Neuronal stem cell (in vitro differentiated cells): ENCODE data around the gene CCN2.
A peak's percentile ranks its signal among the peaks of the same experiment; 100 is the strongest.

Source experiments
- DNase-seq: peaks from one replicate; pipeline ENCODE4 v3.0.0-alpha.2; 2013; ENCODE audit warnings: low spot score
- H2AFZ ChIP-seq: one replicate; pipeline ENCODE4 v1.6.1; 2013; ENCODE audit warnings: mild to moderate bottlenecking, low read length, inconsistent platforms
- H2AK5ac ChIP-seq: 2 replicates; pipeline ENCODE4 v1.6.1; 2013; ENCODE audit warnings: low read depth, mild to moderate bottlenecking, inconsistent platforms, low read length, moderate library complexity, mixed read lengths
- H2BK120ac ChIP-seq: 2 replicates; pipeline ENCODE4 v1.6.1; 2013; ENCODE audit warnings: low read depth, mild to moderate bottlenecking, inconsistent platforms, low read length, moderate library complexity, mixed read lengths
- H2BK12ac ChIP-seq: one replicate; pipeline ENCODE4 v1.6.1; 2013; ENCODE audit warnings: low read length, inconsistent platforms
- H2BK15ac ChIP-seq: 2 replicates; pipeline ENCODE4 v1.6.1; 2013; ENCODE audit warnings: mild to moderate bottlenecking, low read length, inconsistent platforms, mixed read lengths
- H2BK5ac ChIP-seq: one replicate; pipeline ENCODE4 v1.6.1; 2013; ENCODE audit warnings: inconsistent platforms, mild to moderate bottlenecking, low read length, moderate library complexity
- H3K14ac ChIP-seq: one replicate; pipeline ENCODE4 v1.6.1; 2013; ENCODE audit warnings: low read length, inconsistent platforms
- H3K18ac ChIP-seq: 2 replicates; pipeline ENCODE4 v1.6.1; 2013; ENCODE audit warnings: low read length, inconsistent platforms
- H3K23ac ChIP-seq: 2 replicates; pipeline ENCODE4 v1.6.1; 2013; ENCODE audit warnings: low read depth, mild to moderate bottlenecking, mixed read lengths, low read length, inconsistent platforms; ENCODE audit not compliant: poor library complexity
- H3K27ac ChIP-seq: replicated peaks from 3 replicates; pipeline ENCODE4 v1.5.1; 2013; ENCODE audit warnings: low read length, inconsistent platforms
- H3K27me3 ChIP-seq, 3 experiments: 2 replicates each; pipeline ENCODE4 v1.6.1; 2013; ENCODE audit warnings: low read length in 3 of 3, mild to moderate bottlenecking in 2 of 3, inconsistent platforms in 1 of 3, low read depth in 1 of 3, mixed read lengths in 1 of 3, moderate library complexity in 1 of 3; ENCODE audit not compliant: control insufficient read depth in 3 of 3, insufficient read depth in 3 of 3
- H3K36me3 ChIP-seq, 2 donors: replicated peaks in 1 of 2; 2 replicates each; pipeline ENCODE4 v1.6.1; 2013; ENCODE audit warnings: low read length in 2 of 2; ENCODE audit not compliant: control insufficient read depth in 2 of 2, insufficient read depth in 2 of 2
- H3K4ac ChIP-seq: 2 replicates; pipeline ENCODE4 v1.6.1; 2013; ENCODE audit warnings: inconsistent platforms, mild to moderate bottlenecking, low read length, moderate library complexity
- H3K4me1 ChIP-seq, 2 donors: 1 replicate in 1 of 2; 2 replicates in 1 of 2; pipeline ENCODE4 v1.6.1; 2013; ENCODE audit warnings: low read length in 2 of 2, low read depth in 1 of 2; ENCODE audit not compliant: control insufficient read depth in 2 of 2, insufficient read depth in 1 of 2
- H3K4me2 ChIP-seq: one replicate; pipeline ENCODE4 v1.6.1; 2013; ENCODE audit warnings: mild to moderate bottlenecking, low read length, inconsistent platforms; ENCODE audit not compliant: insufficient read depth, poor library complexity, severe bottlenecking
- H3K4me3 ChIP-seq, 2 donors: 2 replicates each; pipeline ENCODE4 v1.5.1; 2013; ENCODE audit warnings: low read length in 2 of 2, mild to moderate bottlenecking in 2 of 2, inconsistent platforms in 1 of 2, moderate library complexity in 1 of 2
- H3K79me1 ChIP-seq: one replicate; pipeline ENCODE4 v1.6.1; 2013; ENCODE audit warnings: low read depth, mild to moderate bottlenecking, inconsistent platforms, low read length, moderate library complexity
- H3K9ac ChIP-seq: one replicate; pipeline ENCODE4 v1.6.1; 2013; ENCODE audit warnings: mild to moderate bottlenecking, low read depth, low read length, inconsistent platforms; ENCODE audit not compliant: poor library complexity
- H3K9me3 ChIP-seq, 2 donors: replicated peaks in 1 of 2; 2 replicates each; pipeline versions ENCODE3 to v1.6.1; 2013; ENCODE audit warnings: low read length in 2 of 2, mild to moderate bottlenecking in 2 of 2, inconsistent platforms in 1 of 2, low read depth in 1 of 2, mixed read lengths in 1 of 2, moderate library complexity in 1 of 2; ENCODE audit not compliant: control insufficient read depth in 2 of 2, insufficient read depth in 1 of 2
- H4K8ac ChIP-seq: one replicate; pipeline ENCODE4 v1.6.1; 2013; ENCODE audit warnings: low read depth, mild to moderate bottlenecking, inconsistent platforms, low read length, moderate library complexity
- H4K91ac ChIP-seq: one replicate; pipeline ENCODE4 v1.6.1; 2013; ENCODE audit warnings: low read length, low read depth, mild to moderate bottlenecking, inconsistent platforms; ENCODE audit not compliant: poor library complexity
- WGBS, 2 donors: extraction: QIAGEN DNeasy Blood & Tissue Kit; methylation state at CpG; one replicate each; pipeline ENCODE4 v1.1.7; 2013; ENCODE audit warnings: missing lambda C conversion rate in 2 of 2, mixed read lengths in 1 of 2; ENCODE audit not compliant: insufficient read length in 2 of 2, insufficient replicate concordance in 1 of 2; ENCODE audit errors: extremely low coverage in 2 of 2; 5-methylcytosine and 5-hydroxymethylcytosine counted together

The CCN2 gene

DNA sequence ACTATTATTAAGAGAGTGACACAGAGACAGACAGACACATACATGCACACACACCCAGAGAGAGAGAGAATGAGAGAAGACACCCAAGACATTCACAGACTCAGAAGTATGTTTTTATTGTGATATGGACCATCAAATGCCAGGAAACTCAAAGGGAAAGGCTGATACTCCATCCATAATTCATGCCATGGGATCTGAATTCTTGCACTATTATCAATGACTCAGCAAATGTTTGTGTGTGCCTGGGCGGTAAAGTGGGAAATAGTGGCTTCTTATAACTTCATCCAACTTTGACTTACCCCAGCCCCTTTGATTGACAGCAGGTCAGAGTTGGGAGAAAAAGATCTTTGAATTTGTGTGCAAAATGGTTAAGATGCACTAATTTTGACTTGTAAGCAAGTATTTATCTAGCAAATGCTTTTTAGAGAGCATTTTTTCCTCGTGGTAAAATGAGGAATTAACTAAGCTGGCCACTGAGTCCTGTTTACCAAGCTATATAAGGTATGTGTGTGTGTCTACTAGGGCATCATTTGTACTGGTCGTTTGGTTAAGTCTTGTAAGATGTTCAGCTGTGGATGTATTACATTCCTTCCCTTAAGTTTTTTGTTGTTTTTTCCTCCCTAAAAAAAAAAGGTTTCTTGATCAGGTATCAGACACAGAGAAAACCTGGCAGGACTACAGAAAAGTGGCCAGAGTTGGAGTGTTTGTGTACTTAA is 3.0 kb upstream of the CCN2 start:
- peaks cover 8 to 12% of the 10 kb centered on the region in 2 donors for H3K36me3 ChIP-seq
- no peak overlapping the region for H3K18ac ChIP-seq
- H3K9me3 ChIP-seq: no peaks in the 10 kb centered on the region
- H3K79me1 ChIP-seq: no peaks in the 10 kb centered on the region
- no peak overlapping the region for H3K9ac ChIP-seq
- no peak overlapping the region for H3K4me3 ChIP-seq
- H4K91ac ChIP-seq: no peak overlapping the region
- no peak overlapping the region for H3K23ac ChIP-seq
- no peak for DNase-seq
- no peak overlapping the region for H2BK15ac ChIP-seq
- no peak overlapping the region for H2BK120ac ChIP-seq
- no peak overlapping the region for H3K4ac ChIP-seq
- no peak overlapping the region for H3K27ac ChIP-seq
- no peak overlapping the region for H2BK5ac ChIP-seq
- no CpG with 5 or more reads among the region's 3 CpGs for WGBS, 2 donors
- H4K8ac ChIP-seq: no peak overlapping the region
- no peak overlapping the region for H2AK5ac ChIP-seq
- peak overlapping the region; percentile 51 for H2AFZ ChIP-seq
- H3K14ac ChIP-seq: no peak overlapping the region
- no peaks in the 10 kb centered on the region for H3K27me3 ChIP-seq
- H2BK12ac ChIP-seq: no peak overlapping the region
- no peak overlapping the region for H3K4me2 ChIP-seq
- H3K4me1 ChIP-seq: peaks cover 21 to 35% of the 10 kb centered on the region in 2 donors

DNA sequence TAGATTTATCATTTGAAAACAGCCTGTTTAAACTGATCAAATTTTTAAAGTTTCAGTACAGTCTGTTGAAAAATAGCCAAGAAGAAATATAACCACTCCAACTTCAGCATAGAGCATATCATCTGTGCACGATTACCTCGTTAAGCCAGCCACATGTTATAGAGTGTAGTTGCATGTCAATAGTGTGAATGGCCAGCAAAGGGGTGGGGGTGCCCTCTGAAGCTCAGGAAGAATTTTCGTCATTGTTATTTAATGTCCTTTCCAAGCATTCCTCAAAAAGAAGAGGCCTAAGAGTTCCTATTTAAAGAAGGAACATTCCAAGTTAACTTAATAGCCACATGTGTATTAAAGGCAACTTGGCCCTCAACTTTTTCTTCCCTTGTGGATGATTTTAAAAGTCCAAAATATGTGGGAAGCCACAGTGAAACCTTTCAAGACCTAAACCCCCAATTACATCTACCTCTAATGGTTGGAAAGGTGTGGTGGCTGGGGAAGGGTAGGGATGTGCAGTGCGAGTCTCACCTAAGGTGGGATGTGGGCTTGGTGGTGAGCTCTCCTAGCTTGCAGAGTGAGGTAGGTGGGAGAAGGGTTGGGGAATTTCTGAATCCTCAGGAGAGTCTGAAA is 1.8 kb upstream of the CCN2 start:
- Histone ChIP-seq H3K79me1 (no peaks in the 10 kb centered on the region), H3K4me1 (peaks cover 23 to 42% of the 10 kb centered on the region in 2 donors), H3K27ac (no peak overlapping the region), H3K4me2 (no peak overlapping the region), H3K9me3 (no peaks in the 10 kb centered on the region), H4K8ac (no peak overlapping the region), H2BK12ac (peak overlapping the region; percentile 97), H2AFZ (no peak overlapping the region), H3K4me3 (no peak overlapping the region), H3K14ac (no peak overlapping the region), H3K36me3 (peaks cover 10 to 24% of the 10 kb centered on the region in 2 donors), H2BK5ac (no peak overlapping the region), H4K91ac (no peak overlapping the region), H2BK15ac (no peak overlapping the region), H2BK120ac (peak overlapping the region; percentile 83), H3K23ac (no peak overlapping the region), H3K4ac (peak overlapping the region; percentile 20), H3K27me3 (no peaks in the 10 kb centered on the region), H2AK5ac (no peak overlapping the region), H3K9ac (no peak overlapping the region), H3K18ac (peak overlapping the region; percentile 79)
- WGBS, 2 donors: no CpG with 5 or more reads among the region's 4 CpGs
- no peak for DNase-seq

DNA sequence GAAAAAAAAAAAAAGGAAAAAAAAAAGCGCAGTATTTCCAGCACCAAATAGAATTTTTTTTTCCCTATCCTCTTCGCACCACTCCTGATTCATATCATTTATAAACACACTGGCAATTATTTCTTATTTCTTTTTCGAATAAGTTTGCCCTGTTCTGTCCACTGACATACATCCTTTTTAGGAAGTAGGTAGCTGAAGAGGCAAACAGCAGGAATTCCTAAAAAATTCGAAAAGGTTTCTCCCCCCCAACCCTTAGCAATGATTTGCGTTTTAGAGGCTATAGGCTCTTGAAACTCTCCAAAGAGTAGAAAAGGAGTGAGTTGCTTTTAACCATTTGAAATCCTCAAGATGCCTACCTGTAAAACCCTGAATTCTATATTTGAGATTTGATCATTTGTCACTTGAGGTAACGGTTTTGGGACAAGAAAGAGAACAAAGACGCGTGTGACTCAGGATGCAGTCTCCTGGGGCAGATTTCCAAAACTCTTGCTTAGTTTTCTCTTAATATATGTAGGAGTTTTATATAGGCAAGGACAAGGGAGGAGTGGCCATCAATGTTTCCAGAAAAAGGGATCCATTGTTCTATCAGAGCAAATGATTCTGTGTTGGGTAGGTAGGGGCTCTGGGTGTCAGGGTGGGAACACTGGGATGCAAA is 531 bp upstream of the CCN2 start:
- peaks cover 10 to 37% of the 10 kb centered on the region in 2 donors for H3K36me3 ChIP-seq
- no peaks in the 10 kb centered on the region for H3K9me3 ChIP-seq
- no peak for DNase-seq
- no peak overlapping the region for H2BK12ac ChIP-seq
- no peak overlapping the region for H4K91ac ChIP-seq
- peak overlapping the region; percentile 54 for H2AFZ ChIP-seq
- no peak overlapping the region for H2BK15ac ChIP-seq
- no peak overlapping the region for H3K4ac ChIP-seq
- peaks cover 23 to 42% of the 10 kb centered on the region in 2 donors for H3K4me1 ChIP-seq
- H3K23ac ChIP-seq: no peak overlapping the region
- no peaks in the 10 kb centered on the region for H3K27me3 ChIP-seq
- H3K14ac ChIP-seq: no peak overlapping the region
- no CpG with 5 or more reads among the region's 8 CpGs for WGBS, 2 donors
- no peak overlapping the region for H2BK5ac ChIP-seq
- peak overlapping the region in 1 of 2 donors; percentile 82 for H3K4me3 ChIP-seq
- no peak overlapping the region for H3K18ac ChIP-seq
- H4K8ac ChIP-seq: no peak overlapping the region
- no peak overlapping the region for H3K9ac ChIP-seq
- no peak overlapping the region for H3K4me2 ChIP-seq
- no peak overlapping the region for H2BK120ac ChIP-seq
- H3K79me1 ChIP-seq: no peaks in the 10 kb centered on the region
- H3K27ac ChIP-seq: peak overlapping the region; percentile 78
- no peak overlapping the region for H2AK5ac ChIP-seq
